LNCaP clone FGC (cell line): Measurements from ENCODE around the gene HTR7.

Source experiments
- DNase-seq: peaks from one replicate; pipeline ENCODE4 v3.0.0-alpha.2; 2011; ENCODE audit warnings: low read depth
- H3K4me3 ChIP-seq: 2 replicates; pipeline ENCODE4 v1.5.1; 2011; ENCODE audit warnings: mild to moderate bottlenecking, low read depth, low read length, control low read depth
- CTCF ChIP-seq: IDR thresholded peaks from 2 replicates; pipeline ENCODE4 v1.5.1; 2012; ENCODE audit warnings: mild to moderate bottlenecking; ENCODE audit not compliant: control insufficient read depth, insufficient read depth; ENCODE audit errors: extremely low read depth

The HTR7 gene

GRCh38 chr10:90859321-90859751, 1.5 kb upstream of the HTR7 start:
- DNase-seq = no peak
- H3K4me3 ChIP-seq = no peak overlapping the region
- TF ChIP-seq CTCF = no peak

- TF ChIP-seq CTCF = no peak
- H3K4me3 ChIP-seq = no peak overlapping the region
Observed at GRCh38 chr10:90858461-90858968, 676 bp upstream of the HTR7 start.

GRCh38 chr10:90856964-90857634, 740 bp downstream of the HTR7 start:
- DNase-seq = no peak
- no peak for TF ChIP-seq CTCF
- H3K4me3 ChIP-seq = peak overlapping the region; percentile 43

More at GRCh38 chr10:90858461-90858968, 676 bp upstream of the HTR7 start:
- DNase-seq = no peak

GRCh38 chr10:90856261-90856660, 1.6 kb downstream of the HTR7 start:
- no peak for DNase-seq
- H3K4me3 ChIP-seq = no peak overlapping the region

GRCh38 chr10:90855126-90855525, 2.7 kb downstream of the HTR7 start:
- no peak overlapping the region for H3K4me3 ChIP-seq
- no peak for TF ChIP-seq CTCF
- no peak for DNase-seq

More at GRCh38 chr10:90856261-90856660, 1.6 kb downstream of the HTR7 start:
- TF ChIP-seq CTCF = no peak

GRCh38 chr10:90849956-90850749, 7.7 kb downstream of the HTR7 start:
- no peak for DNase-seq
- no peak for TF ChIP-seq CTCF
- H3K4me3 ChIP-seq = no peak overlapping the region

- TF ChIP-seq CTCF = no peak
- no peak overlapping the region for H3K4me3 ChIP-seq
- peak; percentile 78 for DNase-seq
Observed at GRCh38 chr10:90847436-90847835, 10.4 kb downstream of the HTR7 start.
